Esophagus muscularis mucosa (tissue), 4 donors: ENCODE results near the gene CDH19.

Source experiments
- CTCF ChIP-seq, 3 experiments: fragments of 200-600 bp in 2 of 3; fragments of 450-650 bp in 1 of 3; sonication (generic) in 2 of 3; IDR thresholded peaks; one replicate each; pipeline ENCODE4 v1.5.1; 2017 to 2019; ENCODE audit warnings: antibody characterized with exemption in 3 of 3, mild to moderate bottlenecking in 2 of 3, moderate library complexity in 1 of 3
- EP300 ChIP-seq: sonication (generic); formaldehyde crosslinking; IDR thresholded peaks from one replicate; pipeline ENCODE4 v1.6.1; 2017; ENCODE audit warnings: antibody characterized with exemption
- POLR2A ChIP-seq: fragments of 450-650 bp; IDR thresholded peaks from one replicate; pipeline ENCODE4 v1.6.1; 2017; ENCODE audit warnings: antibody characterized with exemption, moderate library complexity, mild to moderate bottlenecking, low read depth
- POLR2AphosphoS5 ChIP-seq, 2 donors: sonication (generic); formaldehyde crosslinking; IDR thresholded peaks; one replicate each; pipeline ENCODE4 v1.6.1; 2017; ENCODE audit warnings: antibody characterized with exemption in 2 of 2

- TF ChIP-seq CTCF (IDR thresholded peaks at IDR 0.05), result no peak
- TF ChIP-seq POLR2A, result no peak
- TF ChIP-seq POLR2AphosphoS5 (IDR thresholded peaks at IDR 0.05), result no peak
- no peak for TF ChIP-seq EP300
Observed at GRCh38 chr18:66571845-66572244, 32.0 kb downstream of the CDH19 start.
